ENCODE results near the gene SEMA4A.

DNA sequence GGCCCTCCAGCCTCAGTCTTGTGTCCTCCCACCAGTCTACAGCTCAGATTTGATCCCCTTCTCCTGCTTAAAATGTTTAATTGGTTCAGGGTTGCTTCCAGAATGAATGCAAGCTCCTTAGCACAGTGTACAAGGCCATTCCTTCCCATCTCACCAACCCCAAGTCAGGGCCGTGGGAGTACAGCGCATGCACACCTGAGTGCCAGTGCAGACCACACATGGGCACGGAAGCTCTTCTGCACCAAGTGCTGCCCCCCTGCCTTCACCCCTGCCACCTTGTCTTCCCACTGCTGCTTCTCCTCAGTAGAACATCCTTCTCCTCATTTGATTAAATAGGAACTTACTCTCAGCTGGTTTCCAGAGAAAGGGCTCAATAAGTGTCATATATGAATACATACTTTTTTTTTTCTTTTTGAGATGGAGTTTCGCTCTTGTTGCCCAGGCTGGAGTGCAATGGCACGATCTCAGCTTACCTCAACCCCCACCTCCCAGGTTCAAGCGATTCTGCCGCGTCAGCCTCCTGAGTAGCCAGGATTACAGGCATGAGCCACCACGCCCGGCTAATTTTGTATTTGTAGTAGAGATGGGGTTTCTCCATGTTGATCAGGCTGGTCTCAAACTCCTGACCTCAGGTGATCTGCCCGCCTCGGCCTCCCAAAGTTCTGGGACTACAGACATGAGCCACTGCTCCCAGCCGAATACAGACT is 68.8 kb downstream of the SEMA4A start:
- TF ChIP-seq, protein P1, sequence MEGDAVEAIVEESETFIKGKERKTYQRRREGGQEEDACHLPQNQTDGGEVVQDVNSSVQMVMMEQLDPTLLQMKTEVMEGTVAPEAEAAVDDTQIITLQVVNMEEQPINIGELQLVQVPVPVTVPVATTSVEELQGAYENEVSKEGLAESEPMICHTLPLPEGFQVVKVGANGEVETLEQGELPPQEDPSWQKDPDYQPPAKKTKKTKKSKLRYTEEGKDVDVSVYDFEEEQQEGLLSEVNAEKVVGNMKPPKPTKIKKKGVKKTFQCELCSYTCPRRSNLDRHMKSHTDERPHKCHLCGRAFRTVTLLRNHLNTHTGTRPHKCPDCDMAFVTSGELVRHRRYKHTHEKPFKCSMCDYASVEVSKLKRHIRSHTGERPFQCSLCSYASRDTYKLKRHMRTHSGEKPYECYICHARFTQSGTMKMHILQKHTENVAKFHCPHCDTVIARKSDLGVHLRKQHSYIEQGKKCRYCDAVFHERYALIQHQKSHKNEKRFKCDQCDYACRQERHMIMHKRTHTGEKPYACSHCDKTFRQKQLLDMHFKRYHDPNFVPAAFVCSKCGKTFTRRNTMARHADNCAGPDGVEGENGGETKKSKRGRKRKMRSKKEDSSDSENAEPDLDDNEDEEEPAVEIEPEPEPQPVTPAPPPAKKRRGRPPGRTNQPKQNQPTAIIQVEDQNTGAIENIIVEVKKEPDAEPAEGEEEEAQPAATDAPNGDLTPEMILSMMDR (conservative IDR thresholded peaks at IDR 0.05; ENCODE audit: low read length) = no peak
- TF ChIP-seq EZH2phosphoT487 (IDR thresholded peaks at IDR 0.05; ENCODE audit: borderline replicate concordance) = no peak

All from Loucy (cell line).